HG03571 (cell line): ENCODE results near the gene SLAMF1.
A peak's percentile ranks its signal among the peaks of the same experiment; 100 is the strongest.
"Not testable (repeated sequence)": the region's sequence is repeated elsewhere in the genome, so short reads cannot be mapped to it uniquely, and the experiment has no call there.

Experiments used
- ATAC-seq: cut with Tn5 transposase; IDR thresholded peaks from one replicate; pipeline ENCODE4 v1.9.1; 2021; ENCODE audit not compliant: unreplicated experiment

SLAMF1 gene

GRCh38 chr1:160646711-160647328 is at the start of gene SLAMF1:
SLAMF1 (minus strand) TSS chr1:160647044; CDS start chr1:160646945, 99 bp downstream.
- ATAC-seq = peak; percentile 41

GRCh38 chr1:160692390-160692789 is 45.5 kb upstream of the SLAMF1 start:
- not testable (repeated sequence) for ATAC-seq

- ATAC-seq = no peak
Observed at GRCh38 chr1:160685266-160685665, 38.4 kb upstream of the SLAMF1 start.

DNA sequence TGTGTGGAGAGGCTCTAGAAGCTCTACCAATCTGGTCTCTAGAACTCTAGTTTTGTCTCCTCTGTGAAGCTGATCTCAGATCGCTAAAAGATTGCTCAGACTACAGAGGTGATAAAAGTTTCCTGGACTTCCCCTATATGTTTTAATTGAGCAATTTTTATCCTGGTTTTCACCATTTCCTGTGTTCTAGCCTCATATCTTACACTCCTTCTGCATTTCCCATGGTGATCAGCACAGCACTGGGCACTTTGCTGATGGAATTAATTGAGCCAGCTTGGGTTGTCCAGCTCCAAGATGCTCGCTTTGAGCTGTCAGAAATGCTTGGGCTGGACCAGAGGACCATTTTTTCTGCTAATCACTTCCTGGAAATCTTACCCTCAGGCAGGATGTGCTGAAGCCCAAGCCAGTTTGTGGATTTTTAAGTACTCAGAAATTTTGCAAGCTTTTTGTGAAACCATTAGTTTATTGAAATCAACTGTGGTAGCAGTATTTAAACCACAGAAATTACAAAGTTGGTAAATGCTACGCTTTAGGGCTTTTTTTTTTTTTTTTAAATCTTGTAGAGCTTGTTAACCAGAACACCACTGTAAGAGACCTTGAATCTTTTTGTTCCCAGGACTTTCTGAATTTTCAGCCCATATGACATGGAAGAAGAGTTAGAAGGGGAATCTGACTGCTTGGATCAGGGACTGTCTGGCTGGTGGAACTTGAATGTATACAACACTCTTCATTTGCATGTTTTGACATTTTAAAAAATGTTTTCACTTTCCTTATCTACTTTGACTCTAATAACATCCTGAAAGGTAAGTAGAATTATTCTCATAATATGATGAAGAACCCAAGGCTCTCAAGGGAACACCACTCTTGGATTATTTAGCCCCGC is 36.4 kb upstream of the SLAMF1 start:
- ATAC-seq = no peak

- no peak for ATAC-seq
Observed at GRCh38 chr1:160681891-160682140, 35.0 kb upstream of the SLAMF1 start.

- no peak for ATAC-seq
Observed at GRCh38 chr1:160681066-160681890, 34.4 kb upstream of the SLAMF1 start.

DNA sequence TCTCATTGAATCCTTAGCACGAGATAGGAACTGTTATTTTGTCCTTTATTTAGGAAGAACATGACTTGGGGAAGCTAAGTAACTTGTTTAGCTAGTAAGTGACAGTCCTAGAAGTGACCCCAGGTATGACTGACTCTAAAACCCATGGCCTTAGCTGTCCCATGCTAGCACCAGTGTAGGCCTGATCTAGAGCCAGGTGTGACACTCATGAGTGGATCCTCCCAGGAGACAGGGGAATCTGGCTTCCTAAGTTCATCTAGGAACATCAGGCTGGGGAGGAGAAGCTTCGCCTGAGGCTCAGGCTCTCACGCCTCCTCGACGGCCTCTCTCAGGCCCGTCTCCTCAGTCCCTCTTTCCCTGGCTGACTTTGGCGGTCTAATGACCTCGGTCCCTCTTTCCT is 33.6 kb upstream of the SLAMF1 start:
- no peak for ATAC-seq

- ATAC-seq = no peak
Observed at GRCh38 chr1:160679893-160680292, 33.0 kb upstream of the SLAMF1 start.

DNA sequence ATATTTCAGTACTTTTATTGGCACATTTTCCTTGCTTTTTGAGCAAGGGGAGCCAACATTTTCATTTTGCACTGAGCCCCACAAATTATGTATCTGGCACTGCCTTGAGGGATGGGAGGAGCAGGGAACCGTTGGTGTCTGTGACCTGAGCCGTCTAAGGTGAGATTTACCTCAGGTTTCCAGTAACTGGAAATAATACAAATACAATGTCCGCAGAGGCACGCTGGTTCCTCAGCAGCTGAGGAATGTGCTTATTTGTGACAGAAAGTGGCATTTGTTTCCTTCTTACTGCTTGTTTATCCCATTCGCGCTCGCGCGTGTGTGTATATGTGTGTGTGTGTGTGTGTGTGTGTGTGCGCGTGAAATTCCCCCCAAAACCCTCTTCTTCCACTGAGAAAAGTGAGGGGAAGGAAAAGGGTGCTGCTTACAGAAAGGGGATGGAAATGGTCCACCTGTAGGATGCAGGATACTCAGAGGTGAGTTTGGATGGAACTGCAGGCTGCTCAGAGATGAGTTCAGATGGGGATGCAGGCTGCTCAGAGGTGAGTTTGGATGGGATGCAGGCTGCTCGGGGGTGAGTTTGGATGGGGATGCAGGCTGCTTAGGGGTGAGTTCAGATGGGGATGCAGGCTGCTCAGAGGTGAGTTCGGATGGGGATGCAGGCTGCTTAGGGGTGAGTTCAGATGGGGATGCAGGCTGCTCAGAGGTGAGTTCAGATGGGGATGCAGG is 30.2 kb upstream of the SLAMF1 start:
- ATAC-seq = no peak

DNA sequence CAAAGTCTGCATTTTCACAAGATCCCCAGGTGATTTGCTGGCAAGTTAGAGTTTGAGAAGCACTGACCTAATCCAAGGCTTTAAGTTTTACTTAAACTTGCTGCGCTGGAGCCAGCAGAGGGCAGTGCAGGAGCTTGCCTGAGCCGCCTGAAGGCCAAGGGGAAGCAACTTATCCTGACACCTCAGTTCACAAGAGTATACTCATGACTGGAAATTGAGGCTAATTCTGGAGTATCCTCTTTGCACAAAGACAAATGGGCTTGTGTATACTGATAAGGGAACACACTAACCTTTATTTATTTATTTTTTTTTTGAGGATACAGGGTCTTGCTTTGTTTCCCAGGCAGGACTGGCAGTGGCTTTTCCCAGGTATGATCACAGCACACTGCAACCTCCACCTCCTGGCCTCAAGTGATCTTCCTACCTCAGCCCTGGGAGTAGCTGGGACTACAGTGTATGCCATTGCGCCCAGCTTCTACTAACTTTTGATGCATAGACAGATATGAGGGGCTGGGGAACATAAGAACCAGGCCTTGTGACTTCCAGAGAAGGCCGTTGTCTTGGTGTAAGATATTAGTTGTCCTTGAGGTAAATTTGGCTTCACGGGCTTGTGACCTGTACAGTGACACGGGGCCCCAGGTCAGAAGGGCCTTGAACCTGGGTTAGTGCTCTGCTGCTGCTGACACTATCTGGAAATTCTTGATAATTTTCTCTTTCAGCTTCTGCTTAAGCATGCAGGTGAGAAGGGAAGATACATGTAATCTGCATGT is 29.0 kb upstream of the SLAMF1 start:
- ATAC-seq = peak; percentile 46

- no peak for ATAC-seq
Observed at GRCh38 chr1:160674415-160674814, 27.6 kb upstream of the SLAMF1 start.

DNA sequence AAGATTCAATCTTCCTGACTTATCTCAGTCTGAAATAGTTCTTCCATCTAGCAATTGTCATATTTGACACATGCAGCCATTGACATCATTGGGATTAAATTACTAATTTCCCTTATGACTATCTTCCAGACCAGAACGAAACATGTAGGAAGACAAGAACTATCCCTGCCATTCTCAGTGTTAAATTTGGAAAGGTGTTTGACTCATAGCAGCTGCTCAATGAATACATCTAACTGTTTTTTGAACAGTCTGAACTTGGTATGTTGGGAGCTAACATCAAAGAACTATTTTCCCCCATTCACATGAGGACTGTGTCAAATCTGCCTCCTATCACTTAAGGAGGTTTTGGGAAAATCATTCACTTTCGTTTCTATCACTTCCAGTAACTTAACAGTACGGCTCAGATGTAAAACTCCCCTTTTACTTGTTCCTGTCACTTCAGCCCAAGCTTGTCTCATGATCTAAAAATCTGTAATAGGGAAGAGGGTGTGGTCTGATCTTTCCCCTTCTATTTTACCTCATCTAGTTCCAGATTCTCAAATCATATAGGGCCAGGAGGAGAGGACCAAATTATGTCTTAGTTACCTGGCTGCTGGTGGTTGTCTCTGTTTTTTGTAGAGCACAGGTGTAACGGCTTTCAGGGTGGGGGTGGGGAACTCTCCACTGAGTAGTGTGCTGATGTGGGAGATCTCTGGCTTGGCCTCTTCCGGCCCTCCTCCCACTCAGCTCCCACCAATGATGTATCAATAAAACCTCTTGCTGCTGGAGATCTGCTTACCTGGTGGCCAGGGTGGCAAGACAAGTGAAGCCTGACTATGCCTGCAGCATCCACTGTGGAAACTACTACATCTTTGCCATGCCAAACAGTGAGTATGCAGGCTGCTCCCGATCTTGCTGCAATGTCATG is 26.2 kb upstream of the SLAMF1 start:
- no peak for ATAC-seq

DNA sequence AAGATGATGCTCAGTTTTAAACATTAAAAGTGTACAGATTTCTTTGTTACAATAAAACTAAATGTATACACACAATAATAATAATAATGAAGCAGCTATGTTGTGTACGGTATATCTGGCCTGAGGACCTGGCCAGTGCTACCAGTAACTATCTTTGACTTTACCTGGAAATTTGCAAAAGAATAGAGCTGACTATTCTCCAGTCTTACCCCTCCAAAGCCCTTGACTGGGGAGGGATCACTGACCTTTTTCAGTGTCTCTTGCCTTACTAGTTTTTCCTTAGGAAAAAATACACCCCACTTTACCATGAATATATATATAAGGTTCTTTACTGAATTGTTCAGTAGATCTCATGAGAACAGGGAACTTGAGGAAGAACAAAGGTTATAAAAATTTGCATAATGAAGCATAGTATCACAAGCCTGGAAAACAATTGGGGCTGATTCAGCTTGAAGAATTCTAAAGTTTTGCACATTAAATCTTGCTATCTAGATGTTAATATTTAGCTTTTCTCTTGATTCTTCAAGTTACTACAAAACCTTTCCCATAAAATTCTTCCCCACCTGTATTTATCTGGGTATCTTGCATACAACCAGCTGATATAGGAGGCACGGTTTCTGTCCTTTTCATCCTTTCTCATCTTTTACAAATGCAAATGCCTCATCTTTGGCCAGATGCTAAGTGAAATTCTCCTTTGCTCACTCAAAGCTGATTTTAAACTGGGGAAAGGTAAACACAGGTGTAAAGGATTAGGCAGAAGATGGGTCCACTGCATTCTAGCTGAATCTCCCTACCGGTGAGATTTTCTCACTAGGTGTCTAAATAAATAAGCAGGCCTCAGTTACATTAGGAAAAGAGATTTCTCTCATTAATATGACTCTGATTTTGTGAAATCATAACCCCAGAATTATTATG is 25.0 kb upstream of the SLAMF1 start:
- no peak for ATAC-seq

DNA sequence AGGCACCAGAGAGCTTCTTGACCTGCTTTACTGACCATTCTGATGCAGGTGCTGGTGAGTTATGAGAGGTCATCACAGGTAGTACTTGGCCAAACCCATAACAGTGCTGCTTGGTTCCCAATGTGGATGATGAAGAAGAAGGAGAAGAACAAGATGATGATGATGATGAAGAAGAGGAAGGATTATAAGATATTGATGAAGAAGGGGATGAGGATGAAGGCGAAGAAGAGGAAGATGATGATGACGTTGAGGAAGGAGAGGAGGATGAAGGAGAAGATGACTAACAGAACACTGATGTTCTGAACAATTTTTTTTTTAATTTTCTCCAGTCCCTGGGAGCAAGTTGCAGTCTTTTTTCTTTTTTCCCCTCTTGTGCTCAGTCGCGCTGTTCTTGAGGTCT is 23.9 kb upstream of the SLAMF1 start:
- no peak for ATAC-seq

DNA sequence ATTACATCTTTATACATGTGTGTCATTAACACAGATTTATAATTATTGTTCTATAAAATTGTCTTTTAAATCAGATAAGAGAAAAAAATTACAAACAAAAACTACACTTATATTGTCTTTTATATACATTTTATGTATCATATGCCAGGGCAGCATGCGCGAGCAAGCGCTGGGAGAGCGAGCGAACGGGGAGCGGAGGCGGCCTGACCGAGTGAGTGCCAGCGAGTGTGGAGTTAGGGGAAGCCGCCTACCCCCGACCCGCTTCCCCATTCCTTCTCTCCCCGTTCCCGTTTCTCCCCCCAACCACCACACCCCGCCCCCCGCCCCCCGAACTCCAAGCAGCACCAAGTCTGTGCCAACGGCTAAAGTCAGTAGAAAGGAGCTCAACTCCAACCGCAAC is 23.0 kb upstream of the SLAMF1 start:
- no peak for ATAC-seq

GRCh38 chr1:160669276-160669675 is 22.4 kb upstream of the SLAMF1 start:
- ATAC-seq = no peak

DNA sequence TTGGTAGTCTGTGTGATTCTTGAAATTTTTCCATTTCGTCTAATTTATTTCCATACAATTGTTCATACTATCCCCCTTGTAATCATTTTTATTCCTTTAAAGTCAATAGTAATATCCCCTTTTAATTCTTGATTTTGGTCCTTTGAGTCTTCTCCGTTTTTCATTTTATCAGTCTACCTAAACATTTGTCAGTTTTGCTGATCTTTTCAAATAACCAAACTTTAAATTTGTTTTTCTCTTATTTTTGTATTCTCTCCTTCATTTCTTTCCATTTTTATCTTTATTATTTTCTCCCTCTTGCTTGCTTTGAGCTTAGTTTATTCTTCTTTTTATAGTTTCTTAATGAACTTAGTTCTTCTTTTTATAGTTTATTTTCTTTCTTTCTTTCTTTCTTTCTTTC is 21.1 kb upstream of the SLAMF1 start:
- no peak for ATAC-seq

GRCh38 chr1:160666079-160666442 is 19.2 kb upstream of the SLAMF1 start:
- no peak for ATAC-seq
